Activated naive CD8-positive, alpha-beta T cell treated with anti-CD3 and anti-CD28 coated beads, Interleukin-2, amount 50 U/mL, for 16 hours (primary cell): Measurements from ENCODE around the gene KLF4.

ENCODE experiments used
- DNase-seq: peaks from one replicate; pipeline ENCODE4 v3.0.0-alpha.2; 2020; ENCODE audit warnings: low read depth, low spot score

The KLF4 gene

GRCh38 chr9:107453479-107453878 lies 36.1 kb downstream of the KLF4 start:
- no peak for DNase-seq

GRCh38 chr9:107447834-107448233 lies 41.7 kb downstream of the KLF4 start:
- no peak for DNase-seq

- no peak for DNase-seq
Measured at GRCh38 chr9:107447081-107447480, 42.5 kb downstream of the KLF4 start.

GRCh38 chr9:107446491-107446890 lies 43.1 kb downstream of the KLF4 start:
- DNase-seq: no peak

GRCh38 chr9:107443786-107444185 lies 45.8 kb downstream of the KLF4 start:
- no peak for DNase-seq

GRCh38 chr9:107439991-107440456 lies 49.5 kb downstream of the KLF4 start:
- DNase-seq: no peak

- DNase-seq: no peak
Measured at GRCh38 chr9:107438211-107439031, 51.1 kb downstream of the KLF4 start.

- no peak for DNase-seq
Measured at GRCh38 chr9:107437716-107438115, 51.9 kb downstream of the KLF4 start.

- DNase-seq: no peak
Measured at GRCh38 chr9:107435415-107435814, 54.2 kb downstream of the KLF4 start.
